Stimulated activated CD8-positive, alpha-beta memory T cell treated with anti-CD3 and anti-CD28 coated beads, Interleukin-2, amount 100 ng/mL, for 1 hour (primary cell): Measurements from ENCODE around the gene NAA80.

Experiments
- DNase-seq, 2 donors: peaks; one replicate each; pipeline ENCODE4 v3.0.0-alpha.2; 2020; ENCODE audit warnings: low read depth in 2 of 2

The NAA80 gene

DNA sequence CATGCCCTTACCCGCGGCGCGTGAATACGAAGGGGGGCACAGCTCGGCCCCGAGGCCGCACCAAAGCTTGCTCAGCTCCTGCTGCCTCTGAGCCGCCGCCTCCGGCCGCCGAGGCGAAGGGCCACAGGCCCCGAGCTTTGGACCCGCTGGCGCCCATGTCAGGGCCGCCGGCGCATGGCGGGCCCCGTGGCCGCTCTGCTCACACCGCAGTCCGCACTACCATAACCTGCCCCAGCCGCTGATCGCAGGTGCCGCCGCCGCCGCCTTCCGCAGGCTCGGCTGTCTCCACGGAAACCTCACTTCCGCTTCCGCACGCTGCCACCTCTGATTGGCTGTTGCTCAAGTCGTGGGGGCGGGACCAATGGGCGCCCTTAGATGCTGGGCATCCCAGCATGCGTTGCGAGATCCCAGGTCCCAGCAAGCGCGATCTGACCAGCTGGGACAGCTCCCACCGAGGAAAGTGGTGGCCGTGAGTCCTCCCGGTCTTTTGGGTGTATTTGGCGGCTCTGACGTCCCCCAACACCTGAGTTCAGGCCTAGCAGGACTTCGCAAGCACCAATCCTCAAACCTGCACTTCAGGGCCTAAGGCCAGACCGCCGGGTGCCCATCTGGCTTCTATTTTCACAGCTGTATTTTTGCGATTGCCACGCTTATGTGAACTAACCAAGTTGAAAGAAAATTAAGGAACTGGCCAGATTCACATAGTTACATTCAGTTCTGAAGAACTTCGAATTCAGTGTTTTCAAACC lies 28.9 kb upstream of the NAA80 start, which contains the start of gene TUSC2:
Gene TUSC2, minus strand, starts transcription at position 281 of the 749 bp plus-strand sequence. Its CDS starts 124 bp downstream, at position 157.
- DNase-seq = peak; percentile 87 to 89

DNA sequence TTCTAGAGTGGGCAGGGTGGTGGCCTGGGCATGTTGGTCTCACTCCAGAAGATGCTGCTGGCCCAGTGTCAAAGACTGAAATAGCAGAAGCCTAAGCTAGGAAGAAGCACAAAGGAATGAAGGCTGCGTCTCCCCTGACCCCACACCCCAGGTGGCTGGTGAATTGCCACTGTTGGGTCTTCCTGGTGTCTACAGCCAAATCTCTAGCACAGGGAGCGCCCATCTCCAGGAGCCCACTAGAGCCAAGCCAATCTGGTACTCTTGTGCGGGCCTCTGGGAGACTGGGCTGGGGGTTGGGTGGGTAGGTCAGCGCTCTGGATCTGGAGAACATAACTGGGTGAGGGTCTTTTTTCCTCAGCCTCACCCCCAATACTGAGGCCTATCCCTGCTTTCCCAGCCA lies 27.9 kb upstream of the NAA80 start:
- no peak for DNase-seq

DNA sequence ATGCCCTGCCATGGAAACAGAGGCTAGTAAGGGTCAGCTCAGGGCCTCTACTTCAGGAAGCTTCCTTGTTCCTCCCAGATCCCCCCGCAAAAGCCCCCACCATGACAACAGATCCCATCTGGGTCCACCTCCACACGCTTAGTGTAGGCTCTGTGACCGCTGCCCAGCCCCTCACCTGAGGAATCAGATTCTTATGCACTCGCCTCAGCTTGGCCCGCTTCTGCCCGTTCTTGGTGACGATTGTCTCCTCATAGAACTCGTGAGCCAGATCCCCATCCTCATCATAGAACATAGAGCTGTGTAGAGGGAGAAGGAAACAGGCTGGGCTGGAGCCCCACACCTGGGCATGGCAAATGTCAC lies 27.0 kb upstream of the NAA80 start:
- DNase-seq = no peak

DNA sequence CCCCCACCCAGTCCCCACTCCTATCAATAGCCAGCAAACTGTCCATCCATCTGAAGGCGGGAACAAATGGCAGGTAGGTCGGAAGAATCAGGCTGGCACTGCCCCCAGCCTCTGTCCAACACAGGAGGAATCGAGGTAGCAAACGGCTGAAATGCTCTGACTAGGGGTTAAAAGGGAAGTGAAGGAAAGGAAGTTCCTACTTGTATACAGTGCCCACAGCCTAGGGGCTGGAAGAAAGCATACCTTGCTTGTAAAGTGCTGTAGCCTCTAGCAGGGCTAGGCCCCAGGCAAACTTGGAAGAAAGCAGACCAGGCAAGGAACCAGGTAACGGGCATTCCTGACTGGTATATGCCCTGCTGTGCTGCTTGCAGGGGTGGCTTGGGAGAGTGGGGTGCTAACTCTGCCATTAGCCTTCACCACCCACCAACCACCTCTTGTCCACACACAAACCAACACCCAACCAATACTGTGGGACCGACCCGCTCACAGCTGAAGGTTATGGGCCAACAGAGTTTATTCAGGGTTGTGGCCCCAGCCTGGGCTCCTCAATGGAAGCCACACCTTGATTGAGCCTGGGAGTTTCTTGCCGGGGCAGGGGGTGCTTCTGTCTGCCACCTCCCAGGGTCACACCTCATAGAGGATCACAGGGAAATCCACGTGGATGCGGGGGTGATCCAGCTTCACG lies 26.4 kb upstream of the NAA80 start:
- no peak for DNase-seq

DNA sequence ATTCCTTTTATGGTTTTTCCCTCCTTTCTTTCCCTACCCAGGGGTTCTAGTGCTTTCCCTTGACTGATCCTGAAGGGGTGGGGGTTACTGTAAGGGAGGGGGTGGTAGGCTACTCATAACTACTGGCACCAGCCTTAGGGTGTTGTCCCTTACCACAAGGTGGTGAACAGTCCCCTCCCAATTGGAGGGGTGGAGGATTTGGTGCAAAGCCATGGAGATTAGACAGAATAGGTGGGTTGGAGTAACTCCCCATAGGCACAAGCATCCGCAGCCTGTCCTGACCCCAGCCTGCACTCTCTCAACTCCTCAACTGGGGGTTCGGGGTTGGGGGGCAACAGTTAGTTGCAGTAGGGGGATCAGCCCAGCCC lies 25.9 kb upstream of the NAA80 start:
- DNase-seq = no peak

GRCh38 chr3:50324351-50325112 lies 25.3 kb upstream of the NAA80 start:
- DNase-seq = no peak

DNA sequence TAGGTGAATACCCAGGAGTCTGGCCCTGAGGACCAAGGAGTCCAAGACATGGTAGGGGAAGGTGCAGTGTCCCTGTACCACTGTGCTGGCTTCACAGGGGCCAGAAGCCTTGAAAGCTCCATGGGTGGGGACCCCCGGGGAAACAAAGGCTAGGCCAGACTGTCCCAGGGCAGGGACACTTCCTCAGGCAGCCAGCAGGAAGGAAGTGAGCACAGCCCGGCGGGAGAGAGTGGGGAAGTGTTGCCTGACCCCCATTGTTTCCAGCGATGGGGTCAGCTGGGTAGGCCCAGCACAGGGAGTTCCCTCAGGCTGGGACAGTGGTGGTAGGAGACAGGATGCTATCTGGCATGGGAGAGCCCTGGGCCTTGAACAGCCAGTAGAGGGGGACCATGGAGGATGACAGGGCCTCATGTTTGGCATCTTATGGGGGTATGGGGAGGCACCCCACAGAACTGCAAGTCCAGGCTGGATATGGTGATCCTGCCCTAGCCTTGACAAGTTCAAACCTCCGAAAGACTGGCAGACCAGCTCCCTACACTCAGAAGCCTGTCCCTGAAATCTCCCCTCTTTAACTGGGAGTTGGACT lies 24.5 kb upstream of the NAA80 start:
- no peak for DNase-seq

GRCh38 chr3:50323092-50323600 lies 23.9 kb upstream of the NAA80 start:
- no peak for DNase-seq

DNA sequence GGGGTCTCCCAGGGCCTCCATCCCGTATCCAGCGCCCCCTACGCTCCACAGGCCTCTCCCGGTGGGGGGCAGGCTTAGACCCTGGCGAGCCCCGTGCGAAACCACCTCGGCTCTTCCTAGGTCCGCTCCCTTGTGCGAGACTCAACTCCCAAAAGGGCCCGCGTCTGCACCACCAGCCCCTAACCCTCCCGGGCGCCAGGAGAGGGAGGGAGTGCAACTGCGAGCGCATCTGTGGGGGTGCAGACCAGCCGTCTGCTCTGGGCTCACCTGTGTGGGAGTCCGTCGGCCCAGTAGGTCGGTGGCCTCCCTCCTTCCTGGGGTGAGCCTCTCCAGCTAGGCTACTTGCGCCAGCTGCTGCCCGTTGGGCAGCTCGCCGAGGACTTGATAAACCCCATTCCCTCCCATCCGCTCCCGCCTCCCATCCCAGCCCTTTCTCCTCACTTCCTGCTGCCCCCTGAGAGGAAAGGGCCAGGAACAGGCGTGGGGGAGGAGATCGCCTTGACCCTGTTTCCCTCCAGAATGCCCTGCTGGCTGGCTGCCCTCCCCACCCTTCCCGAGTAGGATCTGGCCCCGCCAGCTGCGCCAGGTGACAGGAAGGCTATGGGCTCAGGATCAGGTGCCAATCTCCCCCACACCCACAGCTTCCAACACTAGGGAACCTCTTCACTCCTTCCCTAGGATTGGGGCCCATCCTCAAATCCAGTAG lies 23.3 kb upstream of the NAA80 start, which contains the start of gene HYAL2:
Gene HYAL2, minus strand, starts transcription at position 360 of the 706 bp plus-strand sequence. CDS start 2,256 bp downstream, outside the sequence.
- DNase-seq = no peak

- no peak for DNase-seq
These were observed 22.8 kb upstream of the NAA80 start for GRCh38 chr3:50322115-50322385.

- DNase-seq = peak; percentile 56 to 68
These were observed 22.3 kb upstream of the NAA80 start for GRCh38 chr3:50321336-50322114.

DNA sequence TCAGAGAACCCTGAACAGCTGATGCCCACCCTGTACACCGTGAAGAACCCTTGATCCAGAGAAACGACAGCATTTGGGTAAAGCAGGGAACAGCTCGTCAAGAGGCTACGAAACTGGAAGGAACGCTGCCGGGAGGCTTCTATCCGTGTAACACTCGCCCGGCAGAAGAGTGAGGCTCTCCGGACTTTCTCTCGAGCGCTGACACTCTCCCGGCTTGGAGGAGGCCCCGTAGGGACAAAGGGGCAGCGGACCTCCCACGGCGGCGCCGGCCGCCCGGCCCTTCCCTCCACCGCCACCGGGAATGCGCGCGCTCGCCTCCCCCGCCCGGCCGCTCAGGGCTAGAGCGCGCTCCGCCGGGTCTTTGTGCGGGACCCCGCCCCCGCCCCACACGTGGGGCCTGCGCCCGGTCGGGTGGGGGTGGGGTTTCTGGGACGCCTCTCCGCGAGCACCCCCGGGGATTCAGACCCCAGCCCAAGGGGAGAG lies 21.7 kb upstream of the NAA80 start:
- peak in 1 of 2 donors; percentile 39 for DNase-seq

GRCh38 chr3:50319894-50320625 lies 20.9 kb upstream of the NAA80 start:
- no peak for DNase-seq

DNA sequence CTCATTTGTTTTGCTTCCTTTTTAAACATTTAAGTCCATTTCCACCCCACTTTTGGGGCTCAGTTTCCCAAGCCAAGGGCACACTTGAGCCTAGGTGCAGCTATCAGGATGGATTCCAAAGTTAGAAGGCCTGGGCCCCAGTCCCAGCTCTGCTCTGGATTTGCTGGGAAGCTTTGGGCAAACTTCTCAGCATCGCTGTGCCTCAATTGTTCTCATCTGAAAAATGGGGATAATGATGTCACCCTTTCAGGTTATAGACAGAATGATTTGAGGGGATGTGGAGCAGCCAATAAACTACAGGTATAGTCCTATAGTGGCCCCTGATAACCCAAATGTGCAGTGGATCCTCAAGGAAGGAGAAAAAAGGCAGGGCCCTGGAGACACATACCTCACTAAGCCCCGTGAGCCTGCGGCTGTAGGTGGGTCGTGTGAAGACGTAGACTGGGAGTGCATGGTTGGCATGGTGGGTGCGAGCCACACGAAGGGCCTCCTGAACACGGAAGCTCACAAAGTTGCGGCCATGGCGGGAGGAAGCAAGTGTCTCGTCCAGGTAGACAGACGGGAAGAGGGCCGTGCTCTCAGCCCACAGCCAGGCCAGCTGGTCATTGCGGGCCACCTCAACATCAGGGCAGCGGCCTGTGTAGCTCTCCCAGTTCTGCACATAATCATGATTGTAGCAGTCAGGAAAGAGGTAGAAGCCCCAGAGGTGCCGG lies 20.1 kb upstream of the NAA80 start:
- no peak for DNase-seq

- DNase-seq = no peak
These were observed 19.4 kb upstream of the NAA80 start for GRCh38 chr3:50318615-50319014.

DNA sequence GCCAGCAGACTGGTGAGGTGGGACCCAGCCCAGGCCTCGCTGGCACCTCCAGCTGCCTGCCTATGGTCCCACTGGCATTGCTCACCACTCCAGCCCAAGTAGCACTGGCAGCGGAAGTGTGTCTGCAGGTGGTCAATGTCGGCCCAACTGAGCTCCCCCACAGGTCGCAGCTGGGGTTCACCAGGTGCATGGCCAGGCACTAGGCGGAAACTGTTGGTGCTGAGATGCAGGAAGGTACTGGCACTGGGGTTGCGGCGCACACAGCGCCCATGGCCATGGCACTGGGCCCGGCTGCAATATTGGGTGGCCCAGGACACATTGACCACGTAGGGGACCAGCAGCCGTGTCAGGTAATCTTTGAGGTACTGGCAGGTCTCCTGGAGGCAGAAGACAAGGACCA lies 19.0 kb upstream of the NAA80 start:
- no peak for DNase-seq

GRCh38 chr3:50317300-50317699 lies 18.1 kb upstream of the NAA80 start:
- DNase-seq = no peak

GRCh38 chr3:50316657-50317242 lies 17.5 kb upstream of the NAA80 start:
- peak; percentile 51 to 63 for DNase-seq

DNA sequence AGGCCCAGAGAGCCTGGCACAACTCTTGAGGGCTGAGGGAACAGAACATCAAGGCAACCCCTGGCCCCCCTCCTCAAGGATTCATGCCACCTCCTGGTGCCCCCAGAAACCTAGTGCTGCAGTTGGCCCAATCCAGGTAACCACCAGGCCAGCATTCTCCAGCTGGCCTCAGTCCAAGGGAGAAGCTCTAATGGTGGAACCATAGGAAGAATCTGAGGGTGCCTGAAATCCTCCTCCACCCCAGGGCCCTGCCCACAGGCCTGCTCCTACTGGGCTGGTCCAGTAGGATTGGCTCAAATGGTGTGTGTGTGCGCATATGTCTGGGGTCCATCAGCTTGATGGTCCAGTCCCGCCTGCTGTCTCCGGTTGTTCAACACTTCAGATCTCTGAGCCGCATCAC lies 15.6 kb upstream of the NAA80 start:
- DNase-seq = no peak
